Spleen (tissue), 11 donors: ENCODE measurements around the gene CBLL1. TPM values are rescaled to one million over a fixed set of nuclear protein-coding genes. Genes with fewer than 3 reads are reported as not detected.

Source experiments
- DNase-seq: peaks from one replicate; pipeline ENCODE4 v3.0.0-alpha.2; 2020
- H3K27ac ChIP-seq, 8 donors: fragments of 200-600 bp; sonication (generic) in 7 of 8; 1 replicate in 4 of 8; 2 replicates in 4 of 8; pipeline versions ENCODE4 v1.5.0 to v1.8.0; 2016 to 2021; ENCODE audit warnings: inconsistent platforms in 4 of 8, mild to moderate bottlenecking in 4 of 8, moderate library complexity in 1 of 8
- H3K27me3 ChIP-seq, 7 donors: fragments of 200-600 bp; sonication (generic) in 6 of 7; replicated peaks in 1 of 7; 1 replicate in 4 of 7; 2 replicates in 3 of 7; pipeline versions ENCODE4 v1.5.0 to v1.8.0; 2016 to 2021; ENCODE audit warnings: inconsistent platforms in 3 of 7, mild to moderate bottlenecking in 1 of 7
- H3K36me3 ChIP-seq, 6 donors: fragments of 200-600 bp; sonication (generic) in 5 of 6; 1 replicate in 4 of 6; 2 replicates in 2 of 6; pipeline versions ENCODE4 v1.5.0 to v1.8.0; 2016 to 2021; ENCODE audit warnings: inconsistent platforms in 2 of 6
- H3K4me1 ChIP-seq, 6 donors: fragments of 200-600 bp; sonication (generic) in 5 of 6; 1 replicate in 3 of 6; 2 replicates in 3 of 6; pipeline versions ENCODE4 v1.5.0 to v1.8.0; 2016 to 2021; ENCODE audit warnings: inconsistent platforms in 3 of 6
- H3K4me3 ChIP-seq, 8 donors: fragments of 200-600 bp; sonication (generic) in 7 of 8; 1 replicate in 4 of 8; 2 replicates in 4 of 8; pipeline versions ENCODE4 v1.5.0 to v1.8.0; 2016 to 2021; ENCODE audit warnings: inconsistent platforms in 4 of 8, mild to moderate bottlenecking in 4 of 8, moderate library complexity in 2 of 8
- H3K9me3 ChIP-seq, 8 donors: fragments of 200-600 bp; sonication (generic) in 7 of 8; 1 replicate in 4 of 8; 2 replicates in 4 of 8; pipeline versions ENCODE4 v1.5.0 to v1.8.0; 2016 to 2021; ENCODE audit warnings: inconsistent platforms in 4 of 8
- POLR2A ChIP-seq, 3 donors: fragments of 450-650 bp; IDR thresholded peaks; one replicate each; pipeline ENCODE4 v1.5.1; 2017; ENCODE audit warnings: antibody characterized with exemption in 3 of 3, mild to moderate bottlenecking in 1 of 3
- POLR2AphosphoS5 ChIP-seq, 3 donors: sonication (generic); formaldehyde crosslinking; IDR thresholded peaks; one replicate each; pipeline ENCODE4 v1.5.1; 2017; ENCODE audit warnings: antibody characterized with exemption in 3 of 3
- WGBS, 5 donors: extraction: QIAGEN DNeasy Blood & Tissue Kit in 3 of 5; methylation state at CpG; one replicate each; pipeline versions ENCODE4 v1.1.5 to v1.1.7; 2013 to 2018; 5-methylcytosine and 5-hydroxymethylcytosine counted together
- intact Hi-C: fragments of 100-400 bp; cut with DNase I; formaldehyde crosslinking; loops from one replicate; pipeline ENCODE4 v1.15.0; 2023; ENCODE audit warnings: low total_unique reads
- polyA plus RNA-seq, 3 donors: library from polyadenylated mRNA; stranded (reverse); fragments of 200-250 nt; gene quantifications; one replicate each; pipeline ENCODE4 v1.2.1, GENCODE V29; 2013
- total RNA-seq, 7 donors: library from RNA; depleted of rRNA in 3 of 7; stranded (reverse); fragments of >200 nt in 3 of 7; fragmentation: NEBNext Ultra II Directional in 4 of 7; extraction: Animal tissue kit (Norgen Biotek cat#: 25700) in 4 of 7; gene quantifications; one replicate each; pipeline versions ENCODE4 v1.1.0 to v1.2.1, GENCODE V29; 2016 to 2021
- TF ChIP-seq, protein P1 (sequence below), 11 experiments: fragments of 200-600 bp in 7 of 11; fragments of 450-650 bp in 4 of 11; sonication (generic) in 4 of 11; IDR thresholded peaks in 8 of 11; conservative IDR thresholded peaks in 3 of 11; 1 replicate in 7 of 11; 2 replicates in 4 of 11; pipeline versions ENCODE4 v1.4.0 to v1.8.0; 2016 to 2021; ENCODE audit warnings: antibody characterized with exemption in 11 of 11, inconsistent platforms in 4 of 11, mild to moderate bottlenecking in 1 of 11
- donor health status: healthy with polysubstance abuse.
- donor health status: DM: no; HTN: no; CAD: no; lungs with moderate emphysema.
- donor health status: DM: no; HTN: no; CAD: no.
- donor health status: Bipolar disorder and iron deficiency.
- donor health status: healthy.
- donor health status: DM: no; HTN: no; CAD: no.
- donor health status: DM: yes; HTN: yes; CAD: no.

CBLL1 gene
- total and polyA plus RNA-seq, 10 donors, result 5.4 to 41.0 (median 31.1) TPM

DNA sequence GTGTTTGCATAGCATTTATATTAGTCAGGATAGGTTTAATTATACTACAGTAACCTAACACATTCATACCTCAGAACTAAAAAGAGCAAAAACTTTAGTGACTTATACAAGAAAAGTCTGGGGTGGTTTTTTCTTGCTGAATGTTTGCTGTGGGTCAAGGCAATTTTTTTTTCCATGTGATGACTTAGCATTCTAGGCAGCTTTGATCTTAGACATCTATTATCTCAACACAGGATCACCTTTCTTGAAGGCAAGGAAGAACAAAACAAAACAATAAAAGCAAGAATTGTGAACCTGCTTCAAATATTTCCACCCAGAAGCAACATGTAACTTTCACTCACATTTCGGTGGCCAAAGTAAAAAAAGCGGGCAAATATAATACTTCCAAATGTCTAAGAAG is 20.7 kb upstream of the CBLL1 start:
- no peak for DNase-seq
- peaks cover 0 to 4% (median 0%) of the 10 kb centered on the region in 7 donors for H3K27me3 ChIP-seq
- no peak overlapping the region for H3K4me3 ChIP-seq
- intact Hi-C loops, result loop anchor here (10.0 kb wide), 1 partner anchor 148 kb away; no protein-coding TSS in a partner anchor
- TF ChIP-seq, protein P1, sequence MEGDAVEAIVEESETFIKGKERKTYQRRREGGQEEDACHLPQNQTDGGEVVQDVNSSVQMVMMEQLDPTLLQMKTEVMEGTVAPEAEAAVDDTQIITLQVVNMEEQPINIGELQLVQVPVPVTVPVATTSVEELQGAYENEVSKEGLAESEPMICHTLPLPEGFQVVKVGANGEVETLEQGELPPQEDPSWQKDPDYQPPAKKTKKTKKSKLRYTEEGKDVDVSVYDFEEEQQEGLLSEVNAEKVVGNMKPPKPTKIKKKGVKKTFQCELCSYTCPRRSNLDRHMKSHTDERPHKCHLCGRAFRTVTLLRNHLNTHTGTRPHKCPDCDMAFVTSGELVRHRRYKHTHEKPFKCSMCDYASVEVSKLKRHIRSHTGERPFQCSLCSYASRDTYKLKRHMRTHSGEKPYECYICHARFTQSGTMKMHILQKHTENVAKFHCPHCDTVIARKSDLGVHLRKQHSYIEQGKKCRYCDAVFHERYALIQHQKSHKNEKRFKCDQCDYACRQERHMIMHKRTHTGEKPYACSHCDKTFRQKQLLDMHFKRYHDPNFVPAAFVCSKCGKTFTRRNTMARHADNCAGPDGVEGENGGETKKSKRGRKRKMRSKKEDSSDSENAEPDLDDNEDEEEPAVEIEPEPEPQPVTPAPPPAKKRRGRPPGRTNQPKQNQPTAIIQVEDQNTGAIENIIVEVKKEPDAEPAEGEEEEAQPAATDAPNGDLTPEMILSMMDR (IDR thresholded peaks at IDR 0.05 in 8 of 11, conservative IDR thresholded peaks at IDR 0.05 in 3 of 11), result no peak
- TF ChIP-seq POLR2AphosphoS5 (IDR thresholded peaks at IDR 0.05) (no peak), POLR2A (IDR thresholded peaks at IDR 0.05) (no peak)
- no peaks in the 10 kb centered on the region for H3K36me3 ChIP-seq
- H3K9me3 ChIP-seq, result no peaks in the 10 kb centered on the region
- no peak overlapping the region for H3K27ac ChIP-seq
- WGBS, 5 donors, result 89 to 95% (median 94%) methylated on average over 2 of the region's 2 CpGs
- H3K4me1 ChIP-seq, result no peaks in the 10 kb centered on the region

DNA sequence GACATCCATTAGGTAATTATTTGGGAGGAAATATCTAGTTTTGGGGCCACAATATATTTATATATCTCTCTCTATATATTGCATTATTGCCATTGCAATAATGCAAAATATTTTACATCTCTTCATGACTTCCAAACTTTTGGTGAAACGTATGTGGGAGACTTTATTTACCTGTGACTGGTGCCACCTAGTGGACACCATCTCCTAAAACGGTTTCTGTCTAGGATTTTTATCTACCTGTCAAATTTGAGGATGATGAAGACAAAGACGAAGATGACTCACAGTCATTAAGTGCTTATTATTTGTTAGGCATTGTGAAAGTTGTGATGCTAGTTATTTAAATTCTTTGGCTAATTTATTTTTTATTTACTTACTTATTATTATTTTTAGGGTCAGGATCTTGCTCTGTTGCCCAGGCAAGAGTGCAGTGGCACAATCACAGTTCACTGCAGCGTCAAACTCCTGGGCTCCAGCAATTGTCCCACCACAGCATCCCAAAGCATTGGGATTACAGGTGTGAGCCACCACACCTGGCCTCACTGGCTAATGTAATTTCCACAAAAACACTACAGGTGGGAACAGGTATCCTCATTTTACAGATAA is 18.7 kb upstream of the CBLL1 start:
- H3K36me3 ChIP-seq, result no peaks in the 10 kb centered on the region
- DNase-seq, result no peak
- 23 to 26% (median 24%) methylated on average over 4 of the region's 4 CpGs for WGBS, 5 donors
- H3K9me3 ChIP-seq, result no peaks in the 10 kb centered on the region
- no peak overlapping the region for H3K4me3 ChIP-seq
- no peak overlapping the region for H3K27ac ChIP-seq
- peaks cover 0 to 8% (median 0%) of the 10 kb centered on the region in 7 donors for H3K27me3 ChIP-seq
- no peak for TF ChIP-seq POLR2A (IDR thresholded peaks at IDR 0.05)
- TF ChIP-seq, protein P1 (IDR thresholded peaks at IDR 0.05 in 8 of 11, conservative IDR thresholded peaks at IDR 0.05 in 3 of 11), result peak in 10 of 11 experiments; percentile 34 to 76 (median 71)
- intact Hi-C loops, result loop anchor here (5.0 to 10.0 kb wide), 2 partner anchors 150 to 263 kb away; no protein-coding TSS in a partner anchor
- no peaks in the 10 kb centered on the region for H3K4me1 ChIP-seq

DNA sequence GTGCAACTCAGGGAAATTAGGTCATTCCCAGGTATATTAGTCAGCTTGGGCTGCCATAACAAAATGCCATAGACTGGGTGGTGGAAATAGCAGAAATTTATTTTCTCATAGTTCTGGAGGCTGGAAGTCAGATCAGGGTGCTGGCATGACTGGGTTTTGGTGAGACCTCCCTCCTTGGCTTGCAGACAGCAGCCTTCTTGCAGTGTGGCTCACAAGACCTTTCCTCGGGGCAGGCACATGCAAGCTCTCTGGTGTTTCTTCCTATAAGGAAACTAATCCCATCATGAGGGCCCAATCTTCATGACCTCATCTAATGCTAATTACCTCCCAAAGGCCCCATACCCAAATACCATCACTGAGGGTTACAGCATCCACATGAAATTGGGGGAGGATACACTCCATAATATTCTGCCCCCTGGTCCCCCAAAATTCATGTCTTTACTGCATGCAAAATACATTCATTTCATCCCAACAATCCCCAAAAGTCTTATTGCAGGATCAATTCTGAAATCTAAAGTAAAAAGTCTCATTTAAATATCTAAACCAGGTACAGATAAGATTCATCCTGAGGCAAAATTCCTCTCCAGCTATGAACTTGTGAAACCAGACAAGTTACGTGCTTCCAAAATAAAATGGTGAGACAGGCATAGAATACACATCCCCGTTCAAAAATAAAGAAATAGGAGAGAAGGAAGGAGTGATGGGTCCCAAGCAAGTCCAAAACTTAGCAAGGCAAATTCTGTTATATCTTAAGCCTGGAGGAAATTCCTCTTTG is 17.4 kb upstream of the CBLL1 start:
- no peak for DNase-seq
- peaks cover 0 to 8% (median 0%) of the 10 kb centered on the region in 7 donors for H3K27me3 ChIP-seq
- no peaks in the 10 kb centered on the region for H3K9me3 ChIP-seq
- H3K4me3 ChIP-seq, result no peak overlapping the region
- H3K36me3 ChIP-seq, result no peaks in the 10 kb centered on the region
- intact Hi-C loops, result loop anchor here (5.0 to 10.0 kb wide), 2 partner anchors 152 to 264 kb away; no protein-coding TSS in a partner anchor
- H3K4me1 ChIP-seq, result no peaks in the 10 kb centered on the region
- H3K27ac ChIP-seq, result no peak overlapping the region
- WGBS, 5 donors, result 77 to 90% (median 83%) methylated on average over 3 of the region's 3 CpGs
- TF ChIP-seq POLR2AphosphoS5 (IDR thresholded peaks at IDR 0.05) (no peak), POLR2A (IDR thresholded peaks at IDR 0.05) (no peak)
- TF ChIP-seq, protein P1 (IDR thresholded peaks at IDR 0.05 in 8 of 11, conservative IDR thresholded peaks at IDR 0.05 in 3 of 11), result no peak

DNA sequence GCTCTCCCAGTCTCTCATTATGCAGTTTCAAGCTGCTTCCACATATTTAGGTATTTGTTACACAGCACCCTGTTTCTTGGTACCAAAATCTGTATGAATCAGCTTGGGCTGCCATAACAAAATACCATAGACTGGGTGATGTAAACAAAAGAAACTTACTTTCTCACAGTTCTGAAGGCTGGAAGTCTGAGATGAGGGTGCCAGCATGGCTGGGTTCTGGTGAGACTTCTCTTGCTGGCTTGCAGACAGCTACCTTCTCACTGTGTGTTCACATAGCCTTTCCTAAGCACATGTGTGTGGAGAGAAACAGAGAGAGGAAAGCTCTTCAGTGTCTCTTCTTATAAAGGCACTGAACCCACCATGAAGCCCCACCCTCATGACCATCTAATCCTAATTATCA is 15.7 kb upstream of the CBLL1 start:
- Histone ChIP-seq H3K9me3 (peaks cover 0 to 3% (median 0%) of the 10 kb centered on the region in 8 donors), H3K36me3 (no peaks in the 10 kb centered on the region), H3K27me3 (peaks cover 0 to 8% (median 0%) of the 10 kb centered on the region in 7 donors), H3K4me3 (no peak overlapping the region), H3K4me1 (no peaks in the 10 kb centered on the region), H3K27ac (no peak overlapping the region)
- TF ChIP-seq POLR2A (IDR thresholded peaks at IDR 0.05), result no peak
- TF ChIP-seq, protein P1 (IDR thresholded peaks at IDR 0.05 in 8 of 11, conservative IDR thresholded peaks at IDR 0.05 in 3 of 11), result no peak
- no peak for TF ChIP-seq POLR2AphosphoS5 (IDR thresholded peaks at IDR 0.05)
- DNase-seq, result no peak
- intact Hi-C loops, result loop anchor here (5.0 to 10.0 kb wide), 2 partner anchors 153 to 266 kb away; no protein-coding TSS in a partner anchor
